ENCODE data around the gene ZNF428.

GRCh38 chr19:43640424-43640757, 21.0 kb upstream of the ZNF428 start:
- no peak for TF ChIP-seq POLR2A (IDR thresholded peaks at IDR 0.05)
- TF ChIP-seq, protein P1, sequence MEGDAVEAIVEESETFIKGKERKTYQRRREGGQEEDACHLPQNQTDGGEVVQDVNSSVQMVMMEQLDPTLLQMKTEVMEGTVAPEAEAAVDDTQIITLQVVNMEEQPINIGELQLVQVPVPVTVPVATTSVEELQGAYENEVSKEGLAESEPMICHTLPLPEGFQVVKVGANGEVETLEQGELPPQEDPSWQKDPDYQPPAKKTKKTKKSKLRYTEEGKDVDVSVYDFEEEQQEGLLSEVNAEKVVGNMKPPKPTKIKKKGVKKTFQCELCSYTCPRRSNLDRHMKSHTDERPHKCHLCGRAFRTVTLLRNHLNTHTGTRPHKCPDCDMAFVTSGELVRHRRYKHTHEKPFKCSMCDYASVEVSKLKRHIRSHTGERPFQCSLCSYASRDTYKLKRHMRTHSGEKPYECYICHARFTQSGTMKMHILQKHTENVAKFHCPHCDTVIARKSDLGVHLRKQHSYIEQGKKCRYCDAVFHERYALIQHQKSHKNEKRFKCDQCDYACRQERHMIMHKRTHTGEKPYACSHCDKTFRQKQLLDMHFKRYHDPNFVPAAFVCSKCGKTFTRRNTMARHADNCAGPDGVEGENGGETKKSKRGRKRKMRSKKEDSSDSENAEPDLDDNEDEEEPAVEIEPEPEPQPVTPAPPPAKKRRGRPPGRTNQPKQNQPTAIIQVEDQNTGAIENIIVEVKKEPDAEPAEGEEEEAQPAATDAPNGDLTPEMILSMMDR (IDR thresholded peaks at IDR 0.05 in 4 of 5, conservative IDR thresholded peaks at IDR 0.05 in 1 of 5) = no peak

All from gastrocnemius medialis (tissue), 4 donors.